Gastroesophageal sphincter (tissue), 4 donors: ENCODE results near the gene TTC9. TPM values are rescaled to one million over a fixed set of nuclear protein-coding genes. Genes with fewer than 3 reads are reported as not detected.

ENCODE experiments used
- ATAC-seq: fragments of 150-250 bp; one replicate; pipeline ENCODE4 v1.9.1; 2016; ENCODE audit warnings: mild to moderate bottlenecking, moderate library complexity
- H3K27ac ChIP-seq, 4 donors: fragments of 200-600 bp; sonication (generic) in 3 of 4; 1 replicate in 3 of 4; 2 replicates in 1 of 4; pipeline ENCODE4 v1.5.1; 2016 to 2019
- H3K27me3 ChIP-seq: fragments of 200-600 bp; sonication (generic); one replicate; pipeline ENCODE4 v1.5.1; 2019
- H3K36me3 ChIP-seq, 2 donors: fragments of 200-600 bp; sonication (generic); one replicate each; pipeline ENCODE4 v1.5.1; 2019; ENCODE audit warnings: control low read depth in 1 of 2
- H3K4me1 ChIP-seq, 3 donors: fragments of 200-600 bp; sonication (generic); 1 replicate in 2 of 3; 2 replicates in 1 of 3; pipeline ENCODE4 v1.5.1; 2016 to 2019; ENCODE audit warnings: control low read depth in 2 of 3
- H3K4me3 ChIP-seq, 2 donors: fragments of 200-600 bp; sonication (generic); one replicate each; pipeline ENCODE4 v1.5.1; 2019; ENCODE audit warnings: mild to moderate bottlenecking in 1 of 2, moderate library complexity in 1 of 2
- H3K9me3 ChIP-seq, 3 donors: fragments of 200-600 bp; sonication (generic); one replicate each; pipeline ENCODE4 v1.5.1; 2017 to 2019; ENCODE audit warnings: control low read depth in 2 of 3
- EP300 ChIP-seq: sonication (generic); formaldehyde crosslinking; IDR thresholded peaks from one replicate; pipeline ENCODE4 v1.6.1; 2017; ENCODE audit warnings: antibody characterized with exemption, mild to moderate bottlenecking
- POLR2A ChIP-seq, 2 donors: fragments of 450-650 bp; IDR thresholded peaks; one replicate each; pipeline ENCODE4 v1.6.1; 2017; ENCODE audit warnings: antibody characterized with exemption in 2 of 2, mild to moderate bottlenecking in 2 of 2, moderate library complexity in 1 of 2
- POLR2AphosphoS5 ChIP-seq: sonication (generic); formaldehyde crosslinking; IDR thresholded peaks from one replicate; pipeline ENCODE4 v1.6.1; 2017; ENCODE audit warnings: antibody characterized with exemption
- WGBS, 2 donors: methylation state at CpG; one replicate each; pipeline ENCODE4 v1.1.5; 2018; ENCODE audit warnings: low coverage in 1 of 2; 5-methylcytosine and 5-hydroxymethylcytosine counted together
- small RNA-seq, 4 donors: library from RNA; depleted of rRNA; stranded (forward); fragments of <200 nt; gene quantifications; one replicate each; pipeline ENCODE3, GENCODE V24; 2016
- total RNA-seq, 4 donors: library from RNA; depleted of rRNA; stranded (reverse); fragments of >200 nt; gene quantifications; one replicate each; pipeline ENCODE4 v1.1.0, GENCODE V29; 2016
- TF ChIP-seq, protein P1 (sequence below), 4 experiments: fragments of 200-600 bp in 2 of 4; fragments of 450-650 bp in 2 of 4; sonication (generic) in 1 of 4; IDR thresholded peaks; one replicate each; pipeline ENCODE4 v1.5.1; 2017 to 2019; ENCODE audit warnings: antibody characterized with exemption in 4 of 4, mild to moderate bottlenecking in 2 of 4, moderate library complexity in 2 of 4

The TTC9 gene
- total RNA-seq, 4 donors from 2014 or later, result 0.40 to 7.3 (median 1.6) TPM

DNA sequence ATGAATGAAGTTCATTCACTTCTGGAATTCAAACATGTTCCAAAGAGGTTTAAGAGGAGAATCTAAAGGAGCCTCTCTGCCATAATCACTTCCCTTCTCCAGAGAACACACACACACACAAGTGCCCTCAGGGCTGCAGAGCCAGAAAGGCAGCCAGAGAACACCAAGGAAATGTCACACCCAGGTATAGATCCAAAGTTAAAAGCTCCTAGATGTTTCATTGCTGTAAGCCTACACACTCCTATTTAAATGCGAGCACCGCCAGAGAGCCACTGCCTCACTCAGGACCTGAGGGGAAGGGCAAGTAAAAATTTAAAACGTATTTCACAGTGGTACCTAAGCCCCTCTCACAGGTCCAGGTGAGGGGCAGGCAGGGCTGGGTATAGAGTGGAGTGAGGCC, 82.4 kb downstream of the TTC9 start:
- H3K4me1 ChIP-seq, result no peaks in the 10 kb centered on the region
- TF ChIP-seq EP300 (no peak), POLR2AphosphoS5 (no peak), POLR2A (IDR thresholded peaks at IDR 0.05) (no peak)
- TF ChIP-seq, protein P1, sequence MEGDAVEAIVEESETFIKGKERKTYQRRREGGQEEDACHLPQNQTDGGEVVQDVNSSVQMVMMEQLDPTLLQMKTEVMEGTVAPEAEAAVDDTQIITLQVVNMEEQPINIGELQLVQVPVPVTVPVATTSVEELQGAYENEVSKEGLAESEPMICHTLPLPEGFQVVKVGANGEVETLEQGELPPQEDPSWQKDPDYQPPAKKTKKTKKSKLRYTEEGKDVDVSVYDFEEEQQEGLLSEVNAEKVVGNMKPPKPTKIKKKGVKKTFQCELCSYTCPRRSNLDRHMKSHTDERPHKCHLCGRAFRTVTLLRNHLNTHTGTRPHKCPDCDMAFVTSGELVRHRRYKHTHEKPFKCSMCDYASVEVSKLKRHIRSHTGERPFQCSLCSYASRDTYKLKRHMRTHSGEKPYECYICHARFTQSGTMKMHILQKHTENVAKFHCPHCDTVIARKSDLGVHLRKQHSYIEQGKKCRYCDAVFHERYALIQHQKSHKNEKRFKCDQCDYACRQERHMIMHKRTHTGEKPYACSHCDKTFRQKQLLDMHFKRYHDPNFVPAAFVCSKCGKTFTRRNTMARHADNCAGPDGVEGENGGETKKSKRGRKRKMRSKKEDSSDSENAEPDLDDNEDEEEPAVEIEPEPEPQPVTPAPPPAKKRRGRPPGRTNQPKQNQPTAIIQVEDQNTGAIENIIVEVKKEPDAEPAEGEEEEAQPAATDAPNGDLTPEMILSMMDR (IDR thresholded peaks at IDR 0.05), result no peak
- 60 to 80% methylated on average over 1 to 3 of the region's 3 CpGs for WGBS, 2 donors
- no peak overlapping the region for H3K27ac ChIP-seq
- H3K27me3 ChIP-seq, result peaks cover under 1% of the 10 kb centered on the region
- H3K36me3 ChIP-seq, result no peaks in the 10 kb centered on the region
- H3K4me3 ChIP-seq, result no peak overlapping the region
- no peak for ATAC-seq
- H3K9me3 ChIP-seq, result no peaks in the 10 kb centered on the region

DNA sequence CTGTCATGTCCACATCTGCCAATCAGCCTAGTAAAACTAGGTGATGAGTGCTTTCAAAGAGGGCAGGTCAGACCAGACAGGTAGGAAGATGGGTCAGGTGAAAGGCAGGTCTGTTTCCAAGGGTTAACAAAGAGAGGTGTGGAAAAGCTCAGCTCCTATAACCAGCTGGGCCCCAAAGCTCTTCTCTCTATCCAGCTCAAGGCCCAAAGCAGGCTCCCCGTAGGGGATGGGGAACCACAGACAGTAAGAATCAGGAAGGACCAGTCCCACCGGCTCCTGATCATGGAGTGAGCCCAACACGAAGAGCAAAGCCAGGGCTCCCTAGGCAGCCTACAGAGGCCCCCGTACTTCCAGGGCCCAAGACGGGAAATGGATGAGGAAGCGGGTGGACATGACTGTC, 83.2 kb downstream of the TTC9 start:
- ATAC-seq, result no peak
- H3K9me3 ChIP-seq, result no peaks in the 10 kb centered on the region
- WGBS, 2 donors, result 100% methylated on average over 1 of the region's 6 CpGs; no CpG with 5 or more reads in 1 of the 2 donors
- H3K4me1 ChIP-seq, result no peaks in the 10 kb centered on the region
- peaks cover 0 to 2% of the 10 kb centered on the region in 2 donors for H3K36me3 ChIP-seq
- H3K4me3 ChIP-seq, result no peak overlapping the region
- TF ChIP-seq, protein P1 (IDR thresholded peaks at IDR 0.05), result no peak
- no peak for TF ChIP-seq POLR2AphosphoS5
- no peak overlapping the region for H3K27ac ChIP-seq
- no peaks in the 10 kb centered on the region for H3K27me3 ChIP-seq

Small RNA genes within 50 kb of the gene (small RNA-seq; reads per million reads assigned to genes)
- 0 reads per million in 4 donors for gene RN7SL77P

Other genes starting within 250 kb of the TTC9 start
- gene SYNJ2BP, start 224.8 kb upstream of the TTC9 start, total RNA-seq, result 10 to 100 TPM; 26.9 to 49.7 (median 46.1) TPM
- under 1 TPM in 2 of 4 donors, not detected in 2; 0.12 to 0.13 TPM for gene ADAM21, start 189.7 kb upstream of the TTC9 start, total RNA-seq
- gene ADAM20, start 106.9 kb upstream of the TTC9 start, total RNA-seq, result 1 to 10 TPM in 2 of 4 donors, under 1 TPM in 1, not detected in 1; 0.73 to 5.8 (median 1.6) TPM
- gene MED6, start 41.3 kb upstream of the TTC9 start, total RNA-seq, result 10 to 100 TPM; 18.2 to 47.9 (median 32.2) TPM
- 1 to 10 TPM in 2 of 4 donors, under 1 TPM in 2; 0.62 to 2.4 (median 0.97) TPM for gene MAP3K9, start 167.6 kb downstream of the TTC9 start, total RNA-seq